Posterior vena cava (tissue), 2 donors: ENCODE results near the gene RBMX. TPM values are rescaled to one million over a fixed set of nuclear protein-coding genes. Genes with fewer than 3 reads are reported as not detected.
"Not testable (repeated sequence)": the region's sequence is repeated elsewhere in the genome, so short reads cannot be mapped to it uniquely, and the experiment has no call there.

Source experiments
- DNase-seq: peaks from one replicate; pipeline ENCODE4 v3.0.0-alpha.2; 2020; ENCODE audit warnings: low spot score
- intact Hi-C, 2 donors: fragments of 100-400 bp; cut with DNase I; formaldehyde crosslinking; loops; one replicate each; pipeline versions ENCODE4 v1.14.1 to v1.14.2; 2022 to 2023
- long read RNA-seq, 2 donors: library from polyadenylated mRNA; unstranded; transcript quantifications; one replicate each; pipeline ENCODE4 v2.0.0, GENCODE V29; 2020 to 2021
- total RNA-seq, 2 donors: library from RNA; stranded (reverse); fragmentation: NEBNext Ultra II Directional; extraction: Animal tissue kit (Norgen Biotek cat#: 25700); gene quantifications; one replicate each; pipeline ENCODE4 v1.2.1, GENCODE V29; 2021
- donor health status: DM: yes; HTN: yes; CAD: no.
- donor health status: DM: yes; HTN: yes; CAD: no.

The RBMX gene
- 100 to 1,000 TPM in 1 of 2 donors, 10 to 100 TPM in 1; 96.8 to 115 TPM for total RNA-seq
- long read RNA-seq, donor 1, transcript RBMX-201 (9 exons, 2,012 nt), result major isoform, 28 of 41 reads
- long read RNA-seq, donor 1, partial matches to known transcripts, result 1 of 41 reads
- long read RNA-seq, donor 1, other reads (novel, unspliced or antisense), result 11 of 41 reads
- long read RNA-seq, donor 2, transcript RBMX-201 (9 exons, 2,012 nt), result major isoform, 211 of 253 reads
- long read RNA-seq, donor 2, partial matches to known transcripts, result 13 of 253 reads
- long read RNA-seq, donor 2, other reads (novel, unspliced or antisense), result 27 of 253 reads

GRCh38 chrX:136880452-136881013 lies at the start of gene RBMX:
Gene RBMX (minus strand): TSS chrX:136880725. CDS start chrX:136879427, 1,298 bp downstream.
- intact Hi-C loops, result loop anchor here in 1 of 2 donors (2.0 kb wide), 1 partner anchor 28 kb away; no protein-coding TSS in a partner anchor
- DNase-seq, result peak; percentile 95

- intact Hi-C loops, result loop anchor here in 1 of 2 donors (10.0 kb wide), 1 partner anchor 207 kb away; no protein-coding TSS in a partner anchor
- DNase-seq, result not testable (repeated sequence)
Observed at GRCh38 chrX:136921438-136921837, 40.9 kb upstream of the RBMX start.

- intact Hi-C loops, result loop anchor here in 1 of 2 donors (10.0 kb wide), 1 partner anchor 205 kb away; no protein-coding TSS in a partner anchor
- DNase-seq, result no peak
Observed at GRCh38 chrX:136920001-136920400, 39.5 kb upstream of the RBMX start.

- intact Hi-C loops, result no loop called here
- no peak for DNase-seq
Observed at GRCh38 chrX:136916827-136917226, 36.3 kb upstream of the RBMX start.

- intact Hi-C loops, DNase-seq: not testable (repeated sequence)
Observed at GRCh38 chrX:136911661-136912060, 31.1 kb upstream of the RBMX start.

- intact Hi-C loops, result no loop called here
Observed at GRCh38 chrX:136911253-136911652, 30.7 kb upstream of the RBMX start.

GRCh38 chrX:136910565-136911035 lies 30.1 kb upstream of the RBMX start:
- DNase-seq, result no peak
- intact Hi-C loops, result no loop called here

More at GRCh38 chrX:136911253-136911652, 30.7 kb upstream of the RBMX start:
- no peak for DNase-seq

- DNase-seq, result peak; percentile 87
- intact Hi-C loops, result loop anchor here in 1 of 2 donors (2.0 kb wide), 1 partner anchor 29 kb away; the partner anchor contains the start of gene RBMX
Observed at GRCh38 chrX:136909706-136910564, 29.4 kb upstream of the RBMX start.

- intact Hi-C loops, result loop anchor here in 1 of 2 donors (2.0 kb wide), 1 partner anchor 28 kb away; the partner anchor contains the start of gene RBMX
- DNase-seq, result peak; percentile 93
Observed at GRCh38 chrX:136909119-136909705, 28.7 kb upstream of the RBMX start.

- intact Hi-C loops, result loop anchor here in 1 of 2 donors (2.0 kb wide), 1 partner anchor 27 kb away; the partner anchor contains the start of gene RBMX
- peak; percentile 56 for DNase-seq
Observed at GRCh38 chrX:136907621-136908020, 27.1 kb upstream of the RBMX start.

GRCh38 chrX:136906921-136907510 lies 26.5 kb upstream of the RBMX start:
- peak; percentile 56 for DNase-seq
- intact Hi-C loops, result no loop called here

GRCh38 chrX:136904067-136904466 lies 23.5 kb upstream of the RBMX start:
- DNase-seq, intact Hi-C loops: not testable (repeated sequence)

- DNase-seq, intact Hi-C loops: not testable (repeated sequence)
Observed at GRCh38 chrX:136900071-136900470, 19.5 kb upstream of the RBMX start.

- intact Hi-C loops, result no loop called here
- DNase-seq, result no peak
Observed at GRCh38 chrX:136899221-136899620, 18.7 kb upstream of the RBMX start.

GRCh38 chrX:136898752-136899151 lies 18.2 kb upstream of the RBMX start:
- intact Hi-C loops, DNase-seq: not testable (repeated sequence)

GRCh38 chrX:136896121-136896914 lies 15.8 kb upstream of the RBMX start:
- intact Hi-C loops, result no loop called here
- DNase-seq, result no peak

- intact Hi-C loops, result no loop called here
- no peak for DNase-seq
Observed at GRCh38 chrX:136892412-136892811, 11.9 kb upstream of the RBMX start.

GRCh38 chrX:136890596-136890995 lies 10.1 kb upstream of the RBMX start:
- intact Hi-C loops, result not testable (repeated sequence)

More at GRCh38 chrX:136890596-136890995, 10.1 kb upstream of the RBMX start:
- not testable (repeated sequence) for DNase-seq
